AG04449 (cell line): ENCODE results near the gene TMEM8B.

Source experiments
- CTCF ChIA-PET: fragments of 350-600 bp; formaldehyde crosslinking; extraction: SDS; loops from one replicate; lab custom pipeline; 2021; ENCODE audit warnings: antibody characterized with exemption; lab: Yijun Ruan, JAX
- POLR2A ChIA-PET: fragments of 400-600, 350-600 bp; formaldehyde crosslinking; extraction: SDS; loops from one replicate; lab custom pipeline; 2020; ENCODE audit warnings: antibody characterized with exemption, inconsistent platforms; lab: Yijun Ruan, JAX
- DNase-seq: peaks from one replicate; pipeline ENCODE4 v3.0.0-alpha.2; 2010; ENCODE audit warnings: low read depth, low spot score
- H3K4me3 ChIP-seq: 2 replicates; pipeline ENCODE4 v1.5.1; 2011; ENCODE audit warnings: low read depth, mild to moderate bottlenecking, control low read depth, low read length
- TF ChIP-seq, protein P1 (sequence below): IDR thresholded peaks from one replicate; pipeline ENCODE4 v1.5.1; 2011; ENCODE audit warnings: mild to moderate bottlenecking, moderate library complexity, low read length, control low read depth, inconsistent platforms; ENCODE audit not compliant: insufficient read depth; ENCODE audit errors: missing control alignments

TMEM8B gene

DNA sequence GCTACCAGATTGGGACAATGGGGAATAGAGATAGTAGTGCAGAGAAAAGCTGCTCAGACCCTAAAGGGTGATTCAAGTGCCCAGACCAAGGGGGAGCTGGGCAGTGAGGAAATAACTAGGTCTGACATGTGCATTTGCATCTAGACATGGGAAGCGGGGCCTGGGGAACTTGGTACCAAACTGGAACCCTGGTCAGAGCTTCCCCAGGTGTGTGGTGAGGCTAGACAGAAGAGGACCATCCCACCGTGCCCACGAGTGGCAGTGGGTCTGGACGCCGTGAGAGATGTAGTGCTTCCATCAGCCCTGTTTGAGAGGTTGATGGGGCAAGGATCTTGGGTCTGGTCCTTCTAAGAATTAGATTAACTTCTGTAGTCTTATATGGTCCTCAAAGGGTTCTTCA lies 7.6 kb downstream of the TMEM8B start:
- ChIA-PET POLR2A (no interaction called here), CTCF (interaction anchor here (0.9 to 10.0 kb wide), 5 partner anchors 11 to 109 kb away, joined by 4 to 106 read pairs (median 5); partner anchors contain the start of genes FAM221B and TMEM8B)
- no peak for DNase-seq
- H3K4me3 ChIP-seq: no peak overlapping the region
- TF ChIP-seq, protein P1, sequence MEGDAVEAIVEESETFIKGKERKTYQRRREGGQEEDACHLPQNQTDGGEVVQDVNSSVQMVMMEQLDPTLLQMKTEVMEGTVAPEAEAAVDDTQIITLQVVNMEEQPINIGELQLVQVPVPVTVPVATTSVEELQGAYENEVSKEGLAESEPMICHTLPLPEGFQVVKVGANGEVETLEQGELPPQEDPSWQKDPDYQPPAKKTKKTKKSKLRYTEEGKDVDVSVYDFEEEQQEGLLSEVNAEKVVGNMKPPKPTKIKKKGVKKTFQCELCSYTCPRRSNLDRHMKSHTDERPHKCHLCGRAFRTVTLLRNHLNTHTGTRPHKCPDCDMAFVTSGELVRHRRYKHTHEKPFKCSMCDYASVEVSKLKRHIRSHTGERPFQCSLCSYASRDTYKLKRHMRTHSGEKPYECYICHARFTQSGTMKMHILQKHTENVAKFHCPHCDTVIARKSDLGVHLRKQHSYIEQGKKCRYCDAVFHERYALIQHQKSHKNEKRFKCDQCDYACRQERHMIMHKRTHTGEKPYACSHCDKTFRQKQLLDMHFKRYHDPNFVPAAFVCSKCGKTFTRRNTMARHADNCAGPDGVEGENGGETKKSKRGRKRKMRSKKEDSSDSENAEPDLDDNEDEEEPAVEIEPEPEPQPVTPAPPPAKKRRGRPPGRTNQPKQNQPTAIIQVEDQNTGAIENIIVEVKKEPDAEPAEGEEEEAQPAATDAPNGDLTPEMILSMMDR: no peak

- no peak overlapping the region for H3K4me3 ChIP-seq
- CTCF ChIA-PET: interaction anchor here (1.3 to 10.0 kb wide), 3 partner anchors 15 to 64 kb away, joined by 4 to 106 read pairs (median 13); partner anchors contain the start of genes FAM221B and TMEM8B
- POLR2A ChIA-PET: no interaction called here
- TF ChIP-seq, protein P1: no peak
- no peak for DNase-seq
Measured at GRCh38 chr9:35839926-35840325, 10.9 kb downstream of the TMEM8B start.

- no peak for DNase-seq
- TF ChIP-seq, protein P1: no peak
- CTCF ChIA-PET: interaction anchor here (1.0 to 10.0 kb wide), 5 partner anchors 8 to 51 kb away, joined by 3 to 106 read pairs (median 3); partner anchors contain the start of genes FAM221B and TMEM8B
- POLR2A ChIA-PET: no interaction called here
- no peak overlapping the region for H3K4me3 ChIP-seq
Measured at GRCh38 chr9:35840881-35841644, 12.0 kb downstream of the TMEM8B start.

DNA sequence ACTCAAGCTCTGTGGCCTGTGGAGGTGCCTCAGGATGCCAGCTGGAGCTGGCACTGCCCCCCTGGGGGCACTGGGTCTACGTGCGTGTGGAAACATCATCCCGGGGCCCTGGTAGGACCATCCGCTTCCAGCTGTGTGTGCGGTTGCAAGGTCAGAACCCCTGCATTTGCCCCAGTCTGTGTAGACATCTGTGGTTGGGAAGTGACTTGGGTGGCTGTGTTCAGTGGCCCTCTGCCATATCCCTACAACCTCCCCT lies 12.5 kb downstream of the TMEM8B start:
- CTCF ChIA-PET: interaction anchor here (1.0 to 10.0 kb wide), 5 partner anchors 8 to 51 kb away, joined by 3 to 106 read pairs (median 3); partner anchors contain the start of genes FAM221B and TMEM8B
- no peak for DNase-seq
- TF ChIP-seq, protein P1: no peak
- H3K4me3 ChIP-seq: no peak overlapping the region
- POLR2A ChIA-PET: no interaction called here

GRCh38 chr9:35842020-35842745 lies 13.2 kb downstream of the TMEM8B start:
- DNase-seq: no peak
- ChIA-PET POLR2A (no interaction called here), CTCF (interaction anchor here (0.9 to 10.0 kb wide), 6 partner anchors 9 to 52 kb away, joined by 3 to 106 read pairs (median 4); partner anchors contain the start of genes FAM221B and TMEM8B)
- H3K4me3 ChIP-seq: no peak overlapping the region
- TF ChIP-seq, protein P1: no peak

GRCh38 chr9:35842795-35843194 lies 13.8 kb downstream of the TMEM8B start:
- TF ChIP-seq, protein P1: no peak
- ChIA-PET CTCF (interaction anchor here (0.9 to 10.0 kb wide), 3 partner anchors 12 to 29 kb away, joined by 3 to 106 read pairs (median 5); partner anchors contain the start of genes FAM221B and TMEM8B), POLR2A (no interaction called here)
- no peak overlapping the region for H3K4me3 ChIP-seq
- DNase-seq: no peak
